H1 (cell line): ENCODE measurements around the gene JAG1. TPM values are rescaled to one million over a fixed set of nuclear protein-coding genes. Genes with fewer than 3 reads are reported as not detected.

Experiments
- CTCF ChIA-PET: fragments of 300-600 bp; sonication (Branson Sonifier 250); formaldehyde crosslinking; loops from one replicate; lab custom pipeline; 2021; ENCODE audit not compliant: partially characterized antibody; lab: Charles Lee
- POLR2A ChIA-PET: fragments of 300-600 bp; sonication (Branson Sonifier 250); formaldehyde crosslinking; loops from one replicate; lab custom pipeline; 2021; ENCODE audit warnings: inconsistent platforms; ENCODE audit not compliant: partially characterized antibody; lab: Charles Lee
- DNase-seq, 2 experiments: peaks; one replicate each; pipeline versions ENCODE4 v3.0.0 to v3.0.0-alpha.2; 2010 to 2022; ENCODE audit warnings: low spot score in 2 of 2, low read depth in 1 of 2, mixed read lengths in 1 of 2
- FAIRE-seq: peaks from 2 replicates; lab custom pipeline; 2011; peaks lifted over from hg19 to GRCh38; lab: Jason Lieb, UNC
- H2AFZ ChIP-seq: 2 replicates; pipeline ENCODE4 v1.8.1; 2012; ENCODE audit warnings: low read length, inconsistent platforms
- H2AK5ac ChIP-seq: 2 replicates; pipeline ENCODE4 v1.6.1; 2013; ENCODE audit warnings: low read depth, low read length
- H2BK120ac ChIP-seq: replicated peaks from 2 replicates; pipeline ENCODE3; 2013; ENCODE audit warnings: low read depth, low read length, inconsistent platforms
- H2BK12ac ChIP-seq: 2 replicates; pipeline ENCODE4 v1.6.1; 2013; ENCODE audit warnings: low read depth, low read length
- H2BK15ac ChIP-seq: 2 replicates; pipeline ENCODE4 v1.6.1; 2013; ENCODE audit warnings: low read length
- H2BK20ac ChIP-seq: 2 replicates; pipeline ENCODE4 v1.6.1; 2013; ENCODE audit warnings: low read length
- H2BK5ac ChIP-seq: 2 replicates; pipeline ENCODE4 v1.6.1; 2013; ENCODE audit warnings: low read depth, low read length
- H3K14ac ChIP-seq: 2 replicates; pipeline ENCODE4 v1.6.1; 2013; ENCODE audit warnings: inconsistent platforms; ENCODE audit not compliant: insufficient read length
- H3K18ac ChIP-seq: 2 replicates; pipeline ENCODE4 v1.6.1; 2013; ENCODE audit warnings: low read length; ENCODE audit errors: extremely low read depth
- H3K23ac ChIP-seq: 2 replicates; pipeline ENCODE4 v1.6.1; 2013; ENCODE audit warnings: inconsistent platforms; ENCODE audit not compliant: insufficient read length
- H3K23me2 ChIP-seq: 2 replicates; pipeline ENCODE4 v1.6.1; 2013; ENCODE audit warnings: low read depth, low read length
- H3K27ac ChIP-seq: 2 replicates; pipeline ENCODE4 v1.6.1; 2011; ENCODE audit warnings: low read depth, low read length, inconsistent platforms
- H3K27me3 ChIP-seq, 4 experiments: replicated peaks in 1 of 4; 1 replicate in 1 of 4; 2 replicates in 3 of 4; pipeline versions ENCODE4 v1.6.1 to v1.8.1; 2011 to 2013; ENCODE audit warnings: low read length in 3 of 4, mild to moderate bottlenecking in 3 of 4, inconsistent platforms in 2 of 4, mixed read lengths in 2 of 4, moderate library complexity in 1 of 4; ENCODE audit not compliant: control insufficient read depth in 3 of 4, insufficient read depth in 3 of 4; ENCODE audit errors: extremely low read depth in 1 of 4
- H3K36me3 ChIP-seq, 4 experiments: 2 replicates each; pipeline versions ENCODE4 v1.6.1 to v1.8.1; 2011 to 2013; ENCODE audit warnings: mild to moderate bottlenecking in 4 of 4, low read length in 3 of 4, moderate library complexity in 2 of 4, control low read depth in 1 of 4, inconsistent platforms in 1 of 4; ENCODE audit not compliant: insufficient read depth in 4 of 4, control insufficient read depth in 2 of 4
- H3K4ac ChIP-seq: replicated peaks from 2 replicates; pipeline ENCODE3; 2013; ENCODE audit warnings: low read length, low read depth, mixed read lengths, inconsistent platforms; ENCODE audit not compliant: insufficient read length
- H3K4me1 ChIP-seq, 4 experiments: replicated peaks in 1 of 4; 1 replicate in 1 of 4; 2 replicates in 3 of 4; pipeline versions ENCODE4 v1.6.1 to v1.8.1; 2011 to 2013; ENCODE audit warnings: low read length in 3 of 4, inconsistent platforms in 2 of 4, mixed read lengths in 1 of 4; ENCODE audit not compliant: insufficient read depth in 4 of 4, control insufficient read depth in 3 of 4
- H3K4me2 ChIP-seq, 2 experiments: 2 replicates each; pipeline versions ENCODE4 v1.6.1 to v1.8.1; 2011 to 2013; ENCODE audit warnings: low read depth in 2 of 2, low read length in 2 of 2, control low read depth in 1 of 2, inconsistent platforms in 1 of 2, mild to moderate bottlenecking in 1 of 2; ENCODE audit not compliant: insufficient read depth in 1 of 2
- H3K4me3 ChIP-seq, 4 experiments: fragments of 200-600, 300-600 bp in 1 of 4; sonication (generic), shearing (Covaris generic), sonication (Bioruptor Twin) in 1 of 4; 2 replicates each; pipeline versions ENCODE4 v1.5.1 to v1.8.1; 2011 to 2016; ENCODE audit warnings: low read length in 4 of 4, low read depth in 3 of 4, control low read depth in 2 of 4, inconsistent platforms in 2 of 4, mild to moderate bottlenecking in 2 of 4, mixed read lengths in 1 of 4, moderate library complexity in 1 of 4; ENCODE audit not compliant: insufficient read depth in 2 of 4; ENCODE audit errors: extremely low read depth in 1 of 4
- H3K56ac ChIP-seq: replicated peaks from 2 replicates; pipeline ENCODE3; 2013; ENCODE audit warnings: low read depth, mild to moderate bottlenecking, mixed read lengths, low read length, inconsistent platforms; ENCODE audit not compliant: insufficient read length
- H3K79me1 ChIP-seq: 2 replicates; pipeline ENCODE4 v1.6.1; 2013; ENCODE audit warnings: low read depth, low read length, control low read depth
- H3K79me2 ChIP-seq, 2 experiments: 2 replicates each; pipeline versions ENCODE4 v1.6.1 to v1.8.1; 2012 to 2013; ENCODE audit warnings: low read length in 2 of 2, mild to moderate bottlenecking in 2 of 2, inconsistent platforms in 1 of 2; ENCODE audit not compliant: insufficient read depth in 2 of 2, control insufficient read depth in 1 of 2
- H3K9ac ChIP-seq, 4 experiments: replicated peaks in 1 of 4; 1 replicate in 1 of 4; 2 replicates in 3 of 4; pipeline versions ENCODE4 v1.6.1 to v1.8.1; 2011 to 2013; ENCODE audit warnings: low read depth in 3 of 4, low read length in 3 of 4, control low read depth in 2 of 4, mild to moderate bottlenecking in 2 of 4, moderate library complexity in 2 of 4, inconsistent platforms in 1 of 4; ENCODE audit errors: extremely low read depth in 1 of 4
- H3K9me3 ChIP-seq, 2 experiments: 2 replicates each; pipeline versions ENCODE4 v1.6.1 to v1.8.1; 2012 to 2013; ENCODE audit warnings: mild to moderate bottlenecking in 2 of 2, moderate library complexity in 2 of 2, control low read depth in 1 of 2, inconsistent platforms in 1 of 2, low read depth in 1 of 2, low read length in 1 of 2, mixed read lengths in 1 of 2; ENCODE audit not compliant: insufficient read depth in 2 of 2
- H4K20me1 ChIP-seq, 2 experiments: replicated peaks in 1 of 2; 2 replicates each; pipeline versions ENCODE3 to v1.8.1; 2011 to 2013; ENCODE audit warnings: inconsistent platforms in 2 of 2, low read length in 2 of 2, mild to moderate bottlenecking in 1 of 2; ENCODE audit not compliant: insufficient read depth in 2 of 2, control insufficient read depth in 1 of 2
- H4K5ac ChIP-seq: 2 replicates; pipeline ENCODE4 v1.6.1; 2013; ENCODE audit warnings: low read length, low read depth, mixed read lengths, inconsistent platforms; ENCODE audit not compliant: insufficient read length
- H4K8ac ChIP-seq: 2 replicates; pipeline ENCODE4 v1.8.0; 2013; ENCODE audit warnings: mild to moderate bottlenecking, moderate library complexity, low read length, inconsistent platforms; ENCODE audit not compliant: insufficient read depth; ENCODE audit errors: extremely low read depth
- H4K91ac ChIP-seq: replicated peaks from 2 replicates; pipeline ENCODE3; 2013; ENCODE audit warnings: low read length, mixed read lengths, inconsistent platforms; ENCODE audit not compliant: insufficient read length
- ATF3 ChIP-seq: IDR thresholded peaks from 2 replicates; pipeline ENCODE4 v1.6.1; 2011; ENCODE audit warnings: low read depth, mild to moderate bottlenecking, low read length; ENCODE audit not compliant: insufficient read depth
- BCL11A ChIP-seq, 2 experiments: IDR thresholded peaks; one replicate each; pipeline ENCODE4 v1.6.1; 2011; ENCODE audit warnings: low read depth in 2 of 2, low read length in 2 of 2, mild to moderate bottlenecking in 2 of 2
- CTBP2 ChIP-seq: IDR thresholded peaks from 2 replicates; pipeline ENCODE4 v1.7.0; 2011; ENCODE audit warnings: borderline replicate concordance, mild to moderate bottlenecking, moderate library complexity, mixed read lengths, low read length; ENCODE audit not compliant: insufficient read depth, insufficient read length
- EZH2 ChIP-seq: fragments of 200-600 bp; sonication (generic); IDR thresholded peaks from 2 replicates; pipeline ENCODE4 v1.7.1; 2012; ENCODE audit warnings: low read depth, mild to moderate bottlenecking, moderate library complexity, low read length, inconsistent platforms; ENCODE audit not compliant: severe bottlenecking
- FOSL1 ChIP-seq: IDR thresholded peaks from 2 replicates; pipeline ENCODE4 v1.6.1; 2011; ENCODE audit warnings: mild to moderate bottlenecking, low read depth, low read length, moderate library complexity; ENCODE audit not compliant: insufficient read depth
- GTF2F1 ChIP-seq: IDR thresholded peaks from 2 replicates; pipeline ENCODE4 v1.6.1; 2012; ENCODE audit warnings: low read depth, low read length, improper control_type of control experiment, borderline replicate concordance
- JUN ChIP-seq: IDR thresholded peaks from 2 replicates; pipeline ENCODE4 v1.6.1; 2011; ENCODE audit warnings: low read depth, mild to moderate bottlenecking, improper control_type of control experiment, low read length
- JUND ChIP-seq: IDR thresholded peaks from 2 replicates; pipeline ENCODE4 v1.6.1; 2011; ENCODE audit warnings: mild to moderate bottlenecking, improper control_type of control experiment, low read length
- MAFK ChIP-seq: IDR thresholded peaks from 2 replicates; pipeline ENCODE4 v1.6.1; 2012; ENCODE audit warnings: low read depth, mild to moderate bottlenecking, improper control_type of control experiment, low read length
- SIRT6 ChIP-seq: IDR thresholded peaks from one replicate; pipeline ENCODE4 v1.7.1; 2012; ENCODE audit warnings: low read length, inconsistent platforms
- SP1 ChIP-seq: IDR thresholded peaks from 2 replicates; pipeline ENCODE4 v1.6.1; 2011; ENCODE audit warnings: low read depth, low read length
- SRF ChIP-seq: IDR thresholded peaks from 2 replicates; pipeline ENCODE4 v1.6.1; 2011; ENCODE audit warnings: mild to moderate bottlenecking, low read depth, low read length, moderate library complexity
- TEAD4 ChIP-seq: IDR thresholded peaks from 2 replicates; pipeline ENCODE4 v1.6.1; 2012; ENCODE audit warnings: low read depth, low read length, inconsistent platforms, mixed read lengths
- WGBS, 2 experiments: shearing (Covaris generic) in 1 of 2; methylation state at CpG; one replicate each; pipeline versions ENCODE4 v1.1.6 to v1.1.7; 2013 to 2015; ENCODE audit warnings: low lambda C conversion rate in 2 of 2, mixed read lengths in 2 of 2, inconsistent platforms in 1 of 2, low coverage in 1 of 2, missing lambda C conversion rate in 1 of 2; ENCODE audit not compliant: insufficient replicate concordance in 2 of 2, insufficient coverage in 1 of 2, insufficient read length in 1 of 2; ENCODE audit errors: extremely low coverage in 1 of 2, missing lambda C conversion rate in 1 of 2; 5-methylcytosine and 5-hydroxymethylcytosine counted together
- polyA plus RNA-seq, 7 experiments: library from polyadenylated mRNA; depleted of rRNA in 3 of 7; stranded (reverse) in 5 of 7; unstranded in 2 of 7; fragments of >200 nt in 5 of 7; fragments of 200-250 nt in 2 of 7; gene quantifications; 1 replicate in 5 of 7; 2 replicates in 1 of 7; 4 replicates in 1 of 7; pipeline versions ENCODE4 v1.2.1 to v1.2.3, GENCODE V29; 2011 to 2013; ENCODE audit warnings: missing spikeins in 2 of 7, mixed read lengths in 2 of 7
- total RNA-seq: library from RNA; stranded (reverse); fragmentation: NEBNext Ultra II Directional; extraction: Animal tissue kit (Norgen Biotek cat#: 25700); gene quantifications from 2 replicates; pipeline ENCODE4 v1.2.1, GENCODE V29; 2021

The JAG1 gene
- total and polyA plus RNA-seq, 2 of the 8 experiments (the other 6 are each of a cell fraction or from before 2014, with no cell fraction given): 13.5 to 27.3 TPM

DNA sequence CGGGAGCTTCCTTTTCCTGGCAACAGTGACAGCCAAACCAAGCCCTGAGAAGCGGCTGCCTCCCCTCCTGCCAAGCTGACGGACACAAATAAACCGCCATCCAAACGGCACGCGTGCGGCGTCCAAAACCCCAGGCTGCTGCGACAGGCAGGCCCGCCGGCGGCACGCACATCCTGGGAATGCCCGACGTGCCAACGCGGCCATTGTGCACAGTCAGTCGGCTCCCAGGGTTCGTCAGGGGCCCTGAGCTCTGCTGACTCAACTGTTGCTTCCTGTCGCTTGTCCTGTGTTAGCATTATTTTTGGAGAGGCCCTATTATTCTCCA is 6.8 kb downstream of the JAG1 start:
- Histone ChIP-seq H2BK15ac (no peak overlapping the region), H4K91ac (no peak overlapping the region), H2AK5ac (no peak overlapping the region; the same call in 1 of the 2 replicates), H3K9me3 (no peaks in the 10 kb centered on the region; a peak in 1 of 4 replicates), H4K8ac (no peak overlapping the region), H3K9ac (no peak overlapping the region), H3K4me3 (no peak overlapping the region), H2BK20ac (no peak overlapping the region), H3K56ac (no peak overlapping the region), H3K23ac (no peak overlapping the region), H2BK12ac (no peak overlapping the region), H3K14ac (no peak overlapping the region), H3K27ac (no peak overlapping the region), H3K36me3 (peaks cover 8 to 43% (median 17%) of the 10 kb centered on the region in 4 experiments; a peak in 7 of 8 replicates), H4K20me1 (peaks cover 0 to 20% of the 10 kb centered on the region in 2 experiments), H3K4me1 (peaks cover 29 to 45% (median 35%) of the 10 kb centered on the region in 4 experiments), H3K79me1 (peaks cover 14% of the 10 kb centered on the region), H2BK5ac (0 out of 2 replicates have a peak overlapping the region, but pooled peaks have one; percentile 9), H3K79me2 (peaks cover 25 to 96% of the 10 kb centered on the region in 2 experiments), H3K4me2 (peak overlapping the region in 1 of 2 experiments; percentile 11; a peak in 1 of 4 replicates), H3K4ac (no peak overlapping the region), H2AFZ (no peak overlapping the region), H3K27me3 (no peaks in the 10 kb centered on the region), H3K23me2 (peaks cover 2% of the 10 kb centered on the region), H2BK120ac (no peak overlapping the region), H4K5ac (no peak overlapping the region), H3K18ac (no peak overlapping the region)
- DNase-seq (no peak), FAIRE-seq (no peak)
- ChIA-PET CTCF (interaction anchor here (0.5 to 1.8 kb wide), 3 partner anchors 77 to 230 kb away, joined by 3 to 6 read pairs (median 3); no protein-coding TSS in a partner anchor), POLR2A (interaction anchor here (1.7 kb wide), 1 partner anchor 11 kb away, joined by 3 read pairs; no protein-coding TSS in a partner anchor)
- TF ChIP-seq BCL11A (IDR thresholded peaks at IDR 0.05; ENCODE audit: low read depth in 2 of 2, low read length in 2 of 2) (no peak), JUND (no peak), CTBP2 (no peak), ATF3 (no peak), GTF2F1 (no peak), FOSL1 (no peak), TEAD4 (no peak), EZH2 (no peak), MAFK (no peak), SRF (no peak), SP1 (no peak), SIRT6 (no peak), JUN (no peak)
- WGBS, 2 experiments: 97% methylated on average over 20 of the region's 21 CpGs; no CpG with 5 or more reads in 1 of the 2 experiments
